Measurements from ENCODE around the gene CACFD1.

The CACFD1 gene

DNA sequence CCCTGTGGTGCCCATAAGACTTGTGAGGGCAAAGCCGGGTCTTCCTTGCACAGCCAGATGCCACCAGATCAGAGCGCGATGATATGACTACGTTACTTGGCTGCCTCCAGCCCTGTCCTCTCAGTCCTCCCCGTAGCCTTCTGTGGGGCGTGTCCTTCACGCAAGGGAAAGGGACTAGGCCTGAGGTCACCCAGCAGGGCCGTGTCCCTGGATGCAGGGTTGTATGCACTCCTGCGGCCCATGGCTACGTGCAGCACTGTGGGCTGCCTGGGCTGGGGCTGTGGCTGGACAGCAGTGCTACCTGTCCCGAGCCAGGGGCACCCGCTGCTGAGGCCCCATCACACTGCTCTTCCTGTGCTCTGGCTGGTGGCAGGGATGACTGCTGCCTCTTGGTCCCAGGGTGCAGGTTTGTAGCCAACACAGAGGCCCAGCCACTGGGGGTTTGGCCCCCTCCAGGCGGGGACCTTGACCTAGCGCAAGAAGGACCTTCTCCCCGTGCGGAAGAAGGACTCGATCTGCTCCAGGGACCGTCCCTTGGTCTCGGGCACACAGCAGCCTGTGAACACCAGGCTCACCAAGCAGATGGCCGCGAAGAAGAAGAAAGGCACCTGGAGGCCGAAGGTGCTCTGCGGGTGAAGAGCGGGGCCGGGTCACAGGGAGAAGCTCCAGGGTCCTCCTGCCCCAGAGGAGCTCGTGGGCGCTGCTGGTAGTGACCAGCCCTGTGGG lies 11.9 kb downstream of the CACFD1 start:
- TF ChIP-seq, protein P1, sequence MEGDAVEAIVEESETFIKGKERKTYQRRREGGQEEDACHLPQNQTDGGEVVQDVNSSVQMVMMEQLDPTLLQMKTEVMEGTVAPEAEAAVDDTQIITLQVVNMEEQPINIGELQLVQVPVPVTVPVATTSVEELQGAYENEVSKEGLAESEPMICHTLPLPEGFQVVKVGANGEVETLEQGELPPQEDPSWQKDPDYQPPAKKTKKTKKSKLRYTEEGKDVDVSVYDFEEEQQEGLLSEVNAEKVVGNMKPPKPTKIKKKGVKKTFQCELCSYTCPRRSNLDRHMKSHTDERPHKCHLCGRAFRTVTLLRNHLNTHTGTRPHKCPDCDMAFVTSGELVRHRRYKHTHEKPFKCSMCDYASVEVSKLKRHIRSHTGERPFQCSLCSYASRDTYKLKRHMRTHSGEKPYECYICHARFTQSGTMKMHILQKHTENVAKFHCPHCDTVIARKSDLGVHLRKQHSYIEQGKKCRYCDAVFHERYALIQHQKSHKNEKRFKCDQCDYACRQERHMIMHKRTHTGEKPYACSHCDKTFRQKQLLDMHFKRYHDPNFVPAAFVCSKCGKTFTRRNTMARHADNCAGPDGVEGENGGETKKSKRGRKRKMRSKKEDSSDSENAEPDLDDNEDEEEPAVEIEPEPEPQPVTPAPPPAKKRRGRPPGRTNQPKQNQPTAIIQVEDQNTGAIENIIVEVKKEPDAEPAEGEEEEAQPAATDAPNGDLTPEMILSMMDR (IDR thresholded peaks at IDR 0.05; ENCODE audit: extremely low read depth, insufficient read depth, missing control alignments) = no peak
- no peak for DNase-seq (ENCODE audit: low spot score)
- in situ Hi-C loops (cut with MboI; ENCODE audit: low pct_unique_long_range_greater_than_20kb, low sequenced_read_pairs, unreplicated experiment) = no loop called here

DNA sequence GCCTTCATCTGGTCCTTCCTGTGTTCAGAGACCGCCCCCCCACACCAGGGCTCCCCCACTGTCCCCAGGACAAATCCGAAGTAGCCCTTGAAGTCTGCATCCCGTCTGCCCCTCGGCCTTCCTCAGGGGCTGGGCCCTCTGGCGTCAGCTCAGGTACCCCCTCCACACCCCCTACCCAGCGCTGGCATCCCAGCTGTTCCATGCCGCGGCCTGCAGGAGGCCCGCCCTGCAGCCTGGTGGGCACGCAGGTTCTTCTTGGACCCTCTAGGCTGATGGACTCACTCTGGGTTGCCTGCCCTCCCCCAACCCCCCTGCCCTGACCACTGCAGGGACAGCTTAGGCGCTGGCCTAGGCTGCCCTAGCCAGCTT lies 12.5 kb downstream of the CACFD1 start:
- no peak for DNase-seq (ENCODE audit: low spot score)
- in situ Hi-C loops (cut with MboI; ENCODE audit: low pct_unique_long_range_greater_than_20kb, low sequenced_read_pairs, unreplicated experiment) = no loop called here
- TF ChIP-seq, protein P1 (IDR thresholded peaks at IDR 0.05; ENCODE audit: extremely low read depth, insufficient read depth, missing control alignments) = no peak

DNA sequence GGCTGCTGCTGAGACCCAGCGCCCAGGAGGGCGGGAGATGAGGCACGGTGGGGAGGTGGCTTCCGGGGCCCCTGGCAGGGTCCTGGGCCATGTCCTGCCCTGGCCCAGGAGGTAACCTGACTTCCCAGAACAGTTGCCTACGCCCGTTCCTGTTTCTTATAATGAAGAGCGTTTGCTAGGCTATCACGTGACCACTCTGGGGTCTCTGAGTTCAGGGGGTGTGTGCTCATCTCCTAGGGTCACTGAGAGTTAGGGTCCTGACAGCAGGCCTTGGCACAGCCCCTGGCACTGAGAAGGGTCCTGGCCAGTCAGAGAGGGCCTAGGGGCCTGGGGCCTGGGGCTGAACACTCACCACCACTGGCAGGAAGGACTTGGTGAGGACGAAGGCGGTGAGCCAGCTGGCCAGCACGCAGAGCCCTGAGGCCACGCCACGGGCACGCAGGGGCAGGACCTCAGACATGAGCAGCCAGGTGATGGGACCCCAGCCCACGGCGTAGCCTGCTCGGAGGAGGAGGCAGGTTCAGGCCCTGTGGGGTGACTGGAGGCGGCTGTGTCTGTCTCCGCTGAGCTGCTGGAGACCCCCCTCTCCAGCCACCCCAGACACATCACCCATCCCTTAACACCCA lies 13.1 kb downstream of the CACFD1 start:
- TF ChIP-seq, protein P1 (IDR thresholded peaks at IDR 0.05; ENCODE audit: extremely low read depth, insufficient read depth, missing control alignments) = no peak
- no peak for DNase-seq (ENCODE audit: low spot score)
- in situ Hi-C loops (cut with MboI; ENCODE audit: low pct_unique_long_range_greater_than_20kb, low sequenced_read_pairs, unreplicated experiment) = no loop called here

DNA sequence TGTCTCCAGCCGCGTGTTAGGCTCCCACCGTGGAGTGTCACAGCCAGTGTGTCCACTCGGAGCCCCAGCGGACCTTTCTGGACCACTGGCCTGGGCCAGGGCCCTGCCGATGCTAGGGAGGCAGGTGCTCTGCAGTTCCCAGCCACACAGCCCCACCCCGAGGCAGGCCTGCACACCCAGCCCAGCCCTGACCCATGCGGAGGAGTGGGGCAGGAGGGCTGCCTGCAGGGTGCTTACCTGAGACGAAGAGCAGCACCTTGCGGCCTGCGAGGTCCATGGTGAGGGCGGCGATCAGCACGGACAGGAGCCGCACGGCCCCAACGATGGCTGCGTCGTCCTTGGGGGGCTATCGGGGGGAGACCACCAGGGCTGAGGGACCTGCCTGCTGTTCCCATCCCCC lies 14.0 kb downstream of the CACFD1 start:
- TF ChIP-seq, protein P1 (IDR thresholded peaks at IDR 0.05; ENCODE audit: extremely low read depth, insufficient read depth, missing control alignments) = no peak
- in situ Hi-C loops (cut with MboI; ENCODE audit: low pct_unique_long_range_greater_than_20kb, low sequenced_read_pairs, unreplicated experiment) = no loop called here
- DNase-seq (ENCODE audit: low spot score) = no peak

DNA sequence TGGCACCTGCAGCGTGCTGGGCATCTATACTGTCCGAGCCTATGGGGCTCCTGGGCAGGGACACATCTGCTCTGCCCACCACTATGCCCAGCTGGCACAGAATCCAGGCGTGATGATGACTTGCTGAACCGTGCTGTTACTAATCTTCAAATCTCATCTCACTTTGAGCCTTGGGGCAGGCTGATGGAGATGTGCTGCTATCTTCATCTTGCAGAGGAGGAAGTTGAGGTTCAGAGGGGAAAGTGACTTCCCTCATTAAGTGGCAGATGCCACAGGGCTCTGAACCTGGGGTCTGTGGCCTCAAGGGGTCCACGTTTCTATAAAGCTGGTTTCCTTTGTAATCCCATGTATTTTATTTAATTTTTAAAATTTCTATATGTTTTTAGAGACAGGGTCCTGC lies 14.4 kb downstream of the CACFD1 start:
- DNase-seq (ENCODE audit: low spot score) = no peak
- TF ChIP-seq, protein P1 (IDR thresholded peaks at IDR 0.05; ENCODE audit: extremely low read depth, insufficient read depth, missing control alignments) = no peak
- in situ Hi-C loops (cut with MboI; ENCODE audit: low pct_unique_long_range_greater_than_20kb, low sequenced_read_pairs, unreplicated experiment) = no loop called here

DNA sequence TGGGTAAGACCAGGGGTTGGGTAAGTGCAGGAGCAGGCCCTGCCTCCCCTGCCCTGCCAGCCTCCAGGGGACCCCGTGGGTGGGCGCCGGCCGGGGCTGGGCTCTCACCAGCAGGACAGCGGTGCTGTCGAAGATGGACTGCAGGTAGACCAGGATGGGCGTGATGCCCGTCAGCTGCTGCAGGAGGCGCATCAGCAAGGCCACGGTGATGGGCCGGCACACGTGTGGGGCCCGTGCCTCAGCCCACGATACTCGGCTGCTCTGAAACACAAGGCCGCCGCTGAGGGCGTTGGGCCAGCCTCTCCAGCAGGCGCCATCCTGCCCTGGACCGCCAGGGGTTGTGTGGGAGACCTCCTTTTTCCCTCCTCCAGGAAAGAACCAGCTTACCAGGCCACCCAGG lies 15.1 kb downstream of the CACFD1 start:
- in situ Hi-C loops (cut with MboI; ENCODE audit: low pct_unique_long_range_greater_than_20kb, low sequenced_read_pairs, unreplicated experiment) = no loop called here

More for the DNA sequence above, 15.1 kb downstream of the CACFD1 start:
- no peak for DNase-seq (ENCODE audit: low spot score)
- TF ChIP-seq, protein P1 (IDR thresholded peaks at IDR 0.05; ENCODE audit: extremely low read depth, insufficient read depth, missing control alignments) = no peak
